NT2/D1 (cell line): Measurements from ENCODE around the gene NAGK.

Experiments used
- SUZ12 ChIP-seq: IDR thresholded peaks from 2 replicates; pipeline ENCODE4 v1.6.1; 2011; ENCODE audit not compliant: insufficient read length, insufficient read depth; ENCODE audit errors: extremely low read depth
- YY1 ChIP-seq: IDR thresholded peaks from 2 replicates; pipeline ENCODE4 v1.6.1; 2011; ENCODE audit not compliant: insufficient read length, insufficient read depth
- ZNF274 ChIP-seq: IDR thresholded peaks from 2 replicates; pipeline ENCODE4 v1.6.1; 2011; ENCODE audit warnings: mild to moderate bottlenecking, low read depth, low read length

DNA sequence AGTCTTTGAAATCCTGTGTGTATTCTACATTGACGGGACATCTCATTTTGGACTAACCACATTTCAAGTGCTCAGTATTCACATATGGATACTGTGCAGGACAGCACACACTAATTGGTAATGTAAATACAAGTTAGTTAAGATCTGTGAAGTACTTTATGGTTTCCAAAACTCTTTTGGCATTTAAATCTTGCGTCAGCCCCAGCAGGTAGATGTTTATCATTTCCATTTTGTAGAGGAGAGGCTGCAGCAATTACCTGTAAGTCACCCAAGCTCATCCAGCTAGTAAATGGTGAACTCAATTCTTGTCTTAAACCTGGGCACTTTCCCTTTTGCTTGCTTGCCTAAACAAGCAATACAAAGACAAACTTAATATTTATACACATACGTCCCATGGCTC is 1.6 kb upstream of the NAGK start:
- TF ChIP-seq YY1 (no peak), ZNF274 (no peak), SUZ12 (no peak)
